Measurements from ENCODE around the gene NHSL1. TPM values are rescaled to one million over a fixed set of nuclear protein-coding genes. Genes with fewer than 3 reads are reported as not detected.

Gene NHSL1
- total and polyA plus RNA-seq, 9 donors: 20.0 to 35.7 (median 28.4) TPM

DNA sequence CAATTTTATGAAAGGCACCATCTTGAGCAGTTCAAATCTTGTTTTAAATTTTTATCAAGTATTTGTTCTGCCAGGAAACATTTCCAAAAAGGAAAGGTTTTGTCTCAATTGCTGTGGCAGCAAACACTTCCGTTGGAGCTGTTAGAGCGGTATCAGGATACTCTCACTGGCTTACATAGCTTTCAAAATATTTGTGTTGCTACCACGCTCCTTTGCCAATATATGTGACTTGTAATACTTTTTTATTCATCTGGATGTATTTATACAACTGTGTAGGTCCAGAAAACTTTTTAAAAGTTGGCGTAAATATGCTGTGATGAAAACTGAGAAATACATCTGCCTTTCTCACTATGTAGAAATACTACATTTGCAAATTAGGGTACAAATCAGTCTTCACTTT lies 37.8 kb upstream of the NHSL1 start:
- Histone ChIP-seq H3K4me3 (ENCODE audit: low read length) (no peak overlapping the region), H3K9me3 (replicated peaks; ENCODE audit: control insufficient read depth, low read depth, low read length) (no peaks in the 10 kb centered on the region), H3K27ac (ENCODE audit: low read length) (peak overlapping the region; percentile 82), H3K27me3 (ENCODE audit: control insufficient read depth, insufficient read depth, low read length) (no peaks in the 10 kb centered on the region), H3K4me1 (ENCODE audit: control insufficient read depth, insufficient read depth, low read length) (peaks cover 38% of the 10 kb centered on the region), H3K36me3 (ENCODE audit: control insufficient read depth, insufficient read depth, low read length) (peaks cover 4% of the 10 kb centered on the region)
- WGBS (ENCODE audit: insufficient coverage): no CpG with 5 or more reads among the region's 4 CpGs
- peak; percentile 97 for DNase-seq

GRCh38 chr6:138535728-138536455 lies 36.6 kb upstream of the NHSL1 start:
- DNase-seq: no peak
- Histone ChIP-seq H3K27me3 (ENCODE audit: control insufficient read depth, insufficient read depth, low read length) (no peaks in the 10 kb centered on the region), H3K27ac (ENCODE audit: low read length) (peak overlapping the region; percentile 59), H3K9me3 (replicated peaks; ENCODE audit: control insufficient read depth, low read depth, low read length) (no peaks in the 10 kb centered on the region), H3K36me3 (ENCODE audit: control insufficient read depth, insufficient read depth, low read length) (peaks cover 6% of the 10 kb centered on the region), H3K4me1 (ENCODE audit: control insufficient read depth, insufficient read depth, low read length) (peaks cover 30% of the 10 kb centered on the region), H3K4me3 (ENCODE audit: low read length) (no peak overlapping the region)
- WGBS (ENCODE audit: insufficient coverage): 17% methylated on average over 1 of the region's 6 CpGs

DNA sequence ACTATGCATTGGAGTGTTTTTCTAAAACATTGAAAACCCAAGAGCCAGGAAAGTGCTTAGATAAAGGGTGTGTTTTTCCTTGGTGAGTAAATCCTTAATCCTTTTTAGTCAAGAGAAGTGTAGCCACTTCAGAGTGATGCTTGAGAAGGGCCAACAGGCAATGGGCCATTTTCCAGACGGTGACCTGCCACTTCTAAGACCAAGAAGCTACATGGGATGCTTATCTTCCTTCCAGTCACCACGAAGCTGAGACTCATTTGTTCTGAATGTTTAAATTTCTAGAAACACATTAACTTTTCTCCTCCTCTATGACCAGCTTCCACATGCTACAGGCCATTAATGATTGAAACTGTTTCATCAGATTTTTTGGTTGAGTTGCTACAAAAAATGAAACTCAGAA lies 34.4 kb upstream of the NHSL1 start:
- H3K9me3 ChIP-seq (replicated peaks; ENCODE audit: control insufficient read depth, low read depth, low read length): no peaks in the 10 kb centered on the region
- no peak overlapping the region for H3K4me3 ChIP-seq (ENCODE audit: low read length)
- H3K27ac ChIP-seq (ENCODE audit: low read length): no peak overlapping the region
- peaks cover 6% of the 10 kb centered on the region for H3K36me3 ChIP-seq (ENCODE audit: control insufficient read depth, insufficient read depth, low read length)
- no peak for DNase-seq
- H3K4me1 ChIP-seq (ENCODE audit: control insufficient read depth, insufficient read depth, low read length): peaks cover 20% of the 10 kb centered on the region
- H3K27me3 ChIP-seq (ENCODE audit: control insufficient read depth, insufficient read depth, low read length): no peaks in the 10 kb centered on the region
- WGBS (ENCODE audit: insufficient coverage): no CpG with 5 or more reads among the region's 2 CpGs

- WGBS (ENCODE audit: insufficient coverage): no CpG with 5 or more reads among the region's 2 CpGs
These were observed 32.1 kb upstream of the NHSL1 start for GRCh38 chr6:138531387-138531786.

DNA sequence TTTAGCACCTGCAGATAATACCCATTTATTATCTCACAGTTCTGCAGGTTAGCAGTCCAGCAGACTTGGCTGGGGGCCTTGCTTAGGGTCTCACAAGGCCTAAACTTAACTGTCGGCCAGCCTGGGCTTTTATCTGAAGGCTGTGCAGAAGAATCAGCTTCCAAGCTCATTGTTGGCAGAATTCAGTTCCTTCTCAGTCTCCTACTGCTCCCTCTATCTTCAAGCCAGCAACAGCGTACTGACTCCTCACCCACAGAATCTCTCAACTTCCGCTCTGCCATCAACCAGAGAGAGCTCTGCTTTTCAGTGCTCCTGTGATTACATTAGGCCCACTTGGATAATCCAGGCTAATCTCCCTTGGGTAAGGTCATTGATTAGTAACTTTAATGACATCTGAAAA lies 30.2 kb upstream of the NHSL1 start:
- H3K9me3 ChIP-seq (replicated peaks; ENCODE audit: control insufficient read depth, low read depth, low read length): no peaks in the 10 kb centered on the region
- no peak overlapping the region for H3K27ac ChIP-seq (ENCODE audit: low read length)
- WGBS (ENCODE audit: insufficient coverage): 57% methylated on average over 1 of the region's 3 CpGs
- peaks cover 6% of the 10 kb centered on the region for H3K36me3 ChIP-seq (ENCODE audit: control insufficient read depth, insufficient read depth, low read length)
- DNase-seq: peak; percentile 46
- H3K4me1 ChIP-seq (ENCODE audit: control insufficient read depth, insufficient read depth, low read length): peaks cover 11% of the 10 kb centered on the region
- H3K4me3 ChIP-seq (ENCODE audit: low read length): no peak overlapping the region
- H3K27me3 ChIP-seq (ENCODE audit: control insufficient read depth, insufficient read depth, low read length): no peaks in the 10 kb centered on the region

More at GRCh38 chr6:138531387-138531786, 32.1 kb upstream of the NHSL1 start:
- DNase-seq: no peak
- H3K4me3 ChIP-seq (ENCODE audit: low read length): no peak overlapping the region
- no peaks in the 10 kb centered on the region for H3K27me3 ChIP-seq (ENCODE audit: control insufficient read depth, insufficient read depth, low read length)
- peaks cover 6% of the 10 kb centered on the region for H3K36me3 ChIP-seq (ENCODE audit: control insufficient read depth, insufficient read depth, low read length)
- no peak overlapping the region for H3K27ac ChIP-seq (ENCODE audit: low read length)
- peaks cover 19% of the 10 kb centered on the region for H3K4me1 ChIP-seq (ENCODE audit: control insufficient read depth, insufficient read depth, low read length)
- H3K9me3 ChIP-seq (replicated peaks; ENCODE audit: control insufficient read depth, low read depth, low read length): no peaks in the 10 kb centered on the region

DNA sequence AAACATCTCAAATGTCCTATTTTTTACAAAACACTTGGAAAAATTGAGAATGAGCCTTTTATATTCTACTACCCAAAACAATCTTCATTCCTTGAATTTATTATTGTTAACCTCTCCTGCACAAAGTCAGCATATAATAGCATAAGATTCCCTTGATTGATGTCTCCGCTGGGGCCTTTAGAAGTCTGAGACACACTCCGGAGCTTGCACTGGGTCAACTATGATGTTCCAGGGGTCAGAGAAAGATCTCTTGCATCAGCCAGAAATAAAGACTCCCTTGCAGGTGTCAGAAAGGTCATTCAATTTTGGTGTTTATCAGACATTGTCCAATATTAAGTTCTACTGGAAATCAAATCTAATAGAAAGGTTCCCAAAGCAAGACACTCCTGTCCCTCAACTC lies 29.7 kb upstream of the NHSL1 start:
- DNase-seq: no peak
- no peak overlapping the region for H3K4me3 ChIP-seq (ENCODE audit: low read length)
- H3K36me3 ChIP-seq (ENCODE audit: control insufficient read depth, insufficient read depth, low read length): peaks cover 6% of the 10 kb centered on the region
- H3K9me3 ChIP-seq (replicated peaks; ENCODE audit: control insufficient read depth, low read depth, low read length): no peaks in the 10 kb centered on the region
- no peaks in the 10 kb centered on the region for H3K27me3 ChIP-seq (ENCODE audit: control insufficient read depth, insufficient read depth, low read length)
- no CpG with 5 or more reads among the region's 2 CpGs for WGBS (ENCODE audit: insufficient coverage)
- no peak overlapping the region for H3K27ac ChIP-seq (ENCODE audit: low read length)
- H3K4me1 ChIP-seq (ENCODE audit: control insufficient read depth, insufficient read depth, low read length): peaks cover 14% of the 10 kb centered on the region

- no peaks in the 10 kb centered on the region for H3K27me3 ChIP-seq (ENCODE audit: control insufficient read depth, insufficient read depth, low read length)
- no CpG with 5 or more reads among the region's 1 CpG for WGBS (ENCODE audit: insufficient coverage)
- H3K36me3 ChIP-seq (ENCODE audit: control insufficient read depth, insufficient read depth, low read length): peaks cover 4% of the 10 kb centered on the region
- DNase-seq: peak; percentile 54
- H3K27ac ChIP-seq (ENCODE audit: low read length): peak overlapping the region; percentile 42
- H3K4me3 ChIP-seq (ENCODE audit: low read length): no peak overlapping the region
- H3K9me3 ChIP-seq (replicated peaks; ENCODE audit: control insufficient read depth, low read depth, low read length): no peaks in the 10 kb centered on the region
- H3K4me1 ChIP-seq (ENCODE audit: control insufficient read depth, insufficient read depth, low read length): peaks cover 14% of the 10 kb centered on the region
These were observed 28.8 kb upstream of the NHSL1 start for GRCh38 chr6:138528137-138528536.

GRCh38 chr6:138527411-138528088 lies 28.3 kb upstream of the NHSL1 start:
- Histone ChIP-seq H3K4me3 (ENCODE audit: low read length) (no peak overlapping the region), H3K27me3 (ENCODE audit: control insufficient read depth, insufficient read depth, low read length) (no peaks in the 10 kb centered on the region), H3K4me1 (ENCODE audit: control insufficient read depth, insufficient read depth, low read length) (peaks cover 14% of the 10 kb centered on the region), H3K9me3 (replicated peaks; ENCODE audit: control insufficient read depth, low read depth, low read length) (no peaks in the 10 kb centered on the region), H3K27ac (ENCODE audit: low read length) (peak overlapping the region; percentile 40), H3K36me3 (ENCODE audit: control insufficient read depth, insufficient read depth, low read length) (peaks cover 4% of the 10 kb centered on the region)
- DNase-seq: peak; percentile 79
- no CpG with 5 or more reads among the region's 8 CpGs for WGBS (ENCODE audit: insufficient coverage)

- H3K27ac ChIP-seq (ENCODE audit: low read length): no peak overlapping the region
- H3K4me1 ChIP-seq (ENCODE audit: control insufficient read depth, insufficient read depth, low read length): peaks cover 14% of the 10 kb centered on the region
- H3K36me3 ChIP-seq (ENCODE audit: control insufficient read depth, insufficient read depth, low read length): no peaks in the 10 kb centered on the region
- DNase-seq: peak; percentile 43
- no peak overlapping the region for H3K4me3 ChIP-seq (ENCODE audit: low read length)
- 32% methylated on average over 4 of the region's 11 CpGs for WGBS (ENCODE audit: insufficient coverage)
- no peaks in the 10 kb centered on the region for H3K27me3 ChIP-seq (ENCODE audit: control insufficient read depth, insufficient read depth, low read length)
- H3K9me3 ChIP-seq (replicated peaks; ENCODE audit: control insufficient read depth, low read depth, low read length): no peaks in the 10 kb centered on the region
These were observed 27.5 kb upstream of the NHSL1 start for GRCh38 chr6:138526822-138527235.

- WGBS (ENCODE audit: insufficient coverage): no CpG with 5 or more reads among the region's 4 CpGs
- Histone ChIP-seq H3K27ac (ENCODE audit: low read length) (no peak overlapping the region), H3K27me3 (ENCODE audit: control insufficient read depth, insufficient read depth, low read length) (no peaks in the 10 kb centered on the region), H3K9me3 (replicated peaks; ENCODE audit: control insufficient read depth, low read depth, low read length) (no peaks in the 10 kb centered on the region), H3K4me1 (ENCODE audit: control insufficient read depth, insufficient read depth, low read length) (peaks cover 14% of the 10 kb centered on the region), H3K4me3 (ENCODE audit: low read length) (no peak overlapping the region), H3K36me3 (ENCODE audit: control insufficient read depth, insufficient read depth, low read length) (no peaks in the 10 kb centered on the region)
- DNase-seq: no peak
These were observed 26.1 kb upstream of the NHSL1 start for GRCh38 chr6:138525355-138525754.

Measured in muscle of leg (tissue), 11 donors.